ENCODE results near the gene NR1H2. TPM values are rescaled to one million over a fixed set of nuclear protein-coding genes. Genes with fewer than 3 reads are reported as not detected.

The NR1H2 gene
- total RNA-seq, 2 experiments from 2014 or later, result 56.4 to 64.1 TPM

DNA sequence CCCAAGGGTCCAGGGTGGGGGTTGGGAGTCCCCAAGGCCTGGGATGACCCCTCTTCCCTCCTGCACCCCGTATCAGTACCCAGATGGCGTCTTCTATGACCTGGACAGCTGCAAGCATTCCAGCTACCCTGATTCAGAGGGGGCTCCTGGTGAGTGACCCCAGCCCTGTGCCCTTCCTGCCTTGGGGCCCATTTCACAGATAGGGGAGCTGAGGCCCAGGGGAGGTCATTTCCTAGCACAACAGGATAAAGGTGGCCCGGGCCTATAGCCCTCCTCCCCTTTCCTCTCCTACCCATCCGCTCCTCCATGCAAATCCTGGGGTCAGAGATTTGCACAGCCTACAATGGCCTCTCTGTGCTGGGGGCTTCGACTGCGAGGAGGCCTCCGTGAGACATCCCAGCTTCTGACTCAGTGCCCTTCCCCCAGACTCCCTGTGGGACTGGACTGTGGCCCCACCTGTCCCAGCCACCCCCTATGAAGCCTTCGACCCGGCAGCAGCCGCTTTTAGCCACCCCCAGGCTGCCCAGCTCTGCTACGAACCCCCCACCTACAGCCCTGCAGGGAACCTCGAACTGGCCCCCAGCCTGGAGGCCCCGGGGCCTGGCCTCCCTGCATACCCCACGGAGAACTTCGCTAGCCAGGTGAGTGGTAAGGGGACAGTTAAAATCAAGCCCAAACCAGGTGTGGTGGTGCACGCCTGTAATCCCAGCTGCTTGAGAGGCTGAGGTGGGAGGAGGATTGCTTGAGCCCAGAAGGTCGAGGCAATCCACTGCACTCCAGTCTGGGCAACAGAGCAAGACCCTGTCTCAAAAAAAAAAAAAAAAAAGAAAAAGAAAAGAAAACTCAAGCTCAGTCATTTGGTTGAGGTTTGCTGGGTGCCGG lies 46.4 kb downstream of the NR1H2 start:
- no peaks in the 10 kb centered on the region for H3K9me3 Mint-ChIP-seq (ENCODE audit: insufficient read depth)
- H3K27me3 Mint-ChIP-seq (ENCODE audit: low read depth), result peaks cover 12% of the 10 kb centered on the region
- DNase-seq, result no peak
- peaks cover 5% of the 10 kb centered on the region for H3K36me3 Mint-ChIP-seq (ENCODE audit: low read depth)
- ChIA-PET POLR2A (interaction anchor here (0.5 kb wide), 1 partner anchor 373 kb away, joined by 3 read pairs; no protein-coding TSS in a partner anchor), CTCF (no interaction called here)
- H3K4me1 Mint-ChIP-seq (ENCODE audit: low read depth), result peaks cover 15% of the 10 kb centered on the region
- no peak overlapping the region for H3K27ac Mint-ChIP-seq
- no peak for ATAC-seq
- H3K4me3 Mint-ChIP-seq, result no peak overlapping the region

DNA sequence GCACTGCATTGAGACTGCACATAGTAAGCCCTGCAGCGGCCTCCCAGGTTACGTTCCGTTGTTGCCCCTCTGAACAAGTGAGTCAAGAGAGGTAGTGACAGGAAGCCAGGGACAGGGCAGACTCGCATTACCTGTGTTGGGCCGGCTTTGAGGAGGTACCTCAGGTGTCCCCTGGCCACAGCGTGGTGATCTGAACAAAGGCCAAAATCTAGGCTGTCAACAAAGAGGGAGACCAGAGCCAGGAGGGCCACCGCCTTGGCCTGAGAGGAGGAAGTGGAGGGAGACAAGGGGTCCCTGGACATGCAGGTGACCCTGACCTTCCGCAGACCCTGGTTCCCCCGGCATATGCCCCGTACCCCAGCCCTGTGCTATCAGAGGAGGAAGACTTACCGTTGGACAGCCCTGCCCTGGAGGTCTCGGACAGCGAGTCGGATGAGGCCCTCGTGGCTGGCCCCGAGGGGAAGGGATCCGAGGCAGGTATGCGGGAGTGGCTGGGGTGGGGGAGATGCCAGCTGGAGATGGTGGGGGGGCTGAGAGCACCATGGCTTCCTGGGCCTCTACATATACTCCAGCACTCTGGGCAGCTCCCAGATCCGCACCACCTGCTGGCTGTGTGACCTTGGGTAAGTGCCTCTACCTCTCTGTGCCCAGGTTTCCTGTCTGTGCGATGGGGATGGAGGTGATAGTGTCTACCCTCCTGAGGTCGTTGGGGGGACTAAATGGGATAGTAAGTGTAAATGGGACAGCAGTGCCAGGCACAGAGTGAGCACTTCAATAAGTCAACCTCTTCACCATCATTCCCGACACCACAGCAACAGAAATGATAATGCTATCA lies 47.2 kb downstream of the NR1H2 start:
- Mint-ChIP-seq H3K27ac (no peak overlapping the region), H3K4me3 (no peak overlapping the region), H3K36me3 (ENCODE audit: low read depth) (peaks cover 5% of the 10 kb centered on the region), H3K4me1 (ENCODE audit: low read depth) (peaks cover 15% of the 10 kb centered on the region), H3K27me3 (ENCODE audit: low read depth) (peaks cover 12% of the 10 kb centered on the region), H3K9me3 (ENCODE audit: insufficient read depth) (no peaks in the 10 kb centered on the region)
- ChIA-PET CTCF (no interaction called here), POLR2A (no interaction called here)
- ATAC-seq (no peak), DNase-seq (no peak)

DNA sequence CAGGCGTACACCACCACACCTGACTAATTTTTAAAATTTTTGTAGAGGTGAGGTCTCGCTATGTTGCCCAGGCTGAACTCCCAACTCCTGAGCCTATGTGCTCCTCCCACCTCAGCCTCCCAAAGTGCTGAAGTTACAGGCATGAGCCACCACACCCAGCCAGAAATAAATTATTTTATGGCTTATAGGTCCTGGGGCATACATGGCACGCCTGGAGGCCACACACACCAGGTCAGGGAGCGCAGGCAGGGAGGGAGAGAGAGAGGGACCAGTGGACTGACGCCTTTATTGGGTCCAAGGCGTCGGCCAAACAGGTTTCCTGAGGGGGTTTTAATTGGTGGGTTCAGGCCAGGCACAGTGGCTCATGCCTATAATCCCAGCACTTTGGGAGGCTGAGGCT lies 49.3 kb downstream of the NR1H2 start:
- POLR2A ChIA-PET, result no interaction called here
- Mint-ChIP-seq H3K36me3 (ENCODE audit: low read depth) (no peaks in the 10 kb centered on the region), H3K9me3 (ENCODE audit: insufficient read depth) (no peaks in the 10 kb centered on the region), H3K4me1 (ENCODE audit: low read depth) (no peaks in the 10 kb centered on the region), H3K27ac (no peak overlapping the region), H3K4me3 (no peak overlapping the region), H3K27me3 (ENCODE audit: low read depth) (peaks cover 9% of the 10 kb centered on the region)
- DNase-seq (no peak), ATAC-seq (no peak)
- CTCF ChIA-PET, result no interaction called here

DNA sequence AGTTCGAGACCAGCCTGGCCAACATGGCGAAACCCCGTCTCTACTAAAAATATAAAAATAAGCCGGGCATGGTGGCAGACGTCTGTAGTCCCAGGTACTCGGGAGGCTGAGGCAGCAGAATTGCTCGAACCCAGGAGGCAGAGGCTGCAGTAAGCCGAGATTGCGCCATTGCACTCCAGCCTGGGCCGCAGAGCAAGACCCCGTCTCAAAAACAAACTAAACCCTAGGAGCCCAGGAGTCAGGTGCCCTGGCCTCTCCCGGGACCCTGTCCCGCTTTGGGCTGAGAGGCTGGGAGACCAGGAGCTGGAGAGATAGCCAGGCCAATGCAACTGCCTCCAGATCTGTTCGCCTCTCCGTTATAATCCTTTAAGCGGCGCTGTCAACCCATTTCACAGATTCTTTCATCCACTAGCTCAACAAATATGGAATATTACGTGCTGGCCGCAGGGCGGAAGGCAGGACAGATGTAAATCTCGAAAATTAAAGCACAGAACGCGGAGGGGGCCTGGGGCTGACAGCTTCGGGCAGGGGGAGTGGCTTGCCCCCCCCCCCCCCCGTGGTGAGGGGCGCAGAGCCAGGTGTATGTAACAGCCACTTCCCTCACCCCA lies 51.2 kb downstream of the NR1H2 start:
- no peak for DNase-seq
- H3K4me3 Mint-ChIP-seq, result no peak overlapping the region
- ATAC-seq, result no peak
- ChIA-PET POLR2A (interaction anchor here (0.6 kb wide), 1 partner anchor 15 kb away, joined by 4 read pairs; no protein-coding TSS in a partner anchor), CTCF (interaction anchor here (1.5 kb wide), 1 partner anchor 70 kb away, joined by 7 read pairs; no protein-coding TSS in a partner anchor)
- no peaks in the 10 kb centered on the region for H3K36me3 Mint-ChIP-seq (ENCODE audit: low read depth)
- H3K4me1 Mint-ChIP-seq (ENCODE audit: low read depth), result peaks cover 10% of the 10 kb centered on the region
- H3K27me3 Mint-ChIP-seq (ENCODE audit: low read depth), result peaks cover 13% of the 10 kb centered on the region
- H3K27ac Mint-ChIP-seq, result no peak overlapping the region
- no peaks in the 10 kb centered on the region for H3K9me3 Mint-ChIP-seq (ENCODE audit: insufficient read depth)

DNA sequence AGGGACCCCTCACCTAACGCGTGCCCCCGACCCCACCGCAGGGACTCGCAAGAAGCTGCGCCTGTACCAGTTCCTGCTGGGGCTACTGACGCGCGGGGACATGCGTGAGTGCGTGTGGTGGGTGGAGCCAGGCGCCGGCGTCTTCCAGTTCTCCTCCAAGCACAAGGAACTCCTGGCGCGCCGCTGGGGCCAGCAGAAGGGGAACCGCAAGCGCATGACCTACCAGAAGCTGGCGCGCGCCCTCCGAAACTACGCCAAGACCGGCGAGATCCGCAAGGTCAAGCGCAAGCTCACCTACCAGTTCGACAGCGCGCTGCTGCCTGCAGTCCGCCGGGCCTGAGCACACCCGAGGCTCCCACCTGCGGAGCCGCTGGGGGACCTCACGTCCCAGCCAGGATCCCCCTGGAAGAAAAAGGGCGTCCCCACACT lies 51.8 kb downstream of the NR1H2 start:
- ATAC-seq, result no peak
- H3K27ac Mint-ChIP-seq, result no peak overlapping the region
- DNase-seq, result peak; percentile 40
- no peaks in the 10 kb centered on the region for H3K36me3 Mint-ChIP-seq (ENCODE audit: low read depth)
- peaks cover 10% of the 10 kb centered on the region for H3K4me1 Mint-ChIP-seq (ENCODE audit: low read depth)
- peaks cover 15% of the 10 kb centered on the region for H3K27me3 Mint-ChIP-seq (ENCODE audit: low read depth)
- peak overlapping the region; percentile 36 for H3K4me3 Mint-ChIP-seq
- POLR2A ChIA-PET, result interaction anchor here (0.9 kb wide), 1 partner anchor 15 kb away, joined by 3 read pairs; no protein-coding TSS in a partner anchor
- CTCF ChIA-PET, result interaction anchor here (1.5 kb wide), 1 partner anchor 70 kb away, joined by 7 read pairs; no protein-coding TSS in a partner anchor
- H3K9me3 Mint-ChIP-seq (ENCODE audit: insufficient read depth), result no peaks in the 10 kb centered on the region

DNA sequence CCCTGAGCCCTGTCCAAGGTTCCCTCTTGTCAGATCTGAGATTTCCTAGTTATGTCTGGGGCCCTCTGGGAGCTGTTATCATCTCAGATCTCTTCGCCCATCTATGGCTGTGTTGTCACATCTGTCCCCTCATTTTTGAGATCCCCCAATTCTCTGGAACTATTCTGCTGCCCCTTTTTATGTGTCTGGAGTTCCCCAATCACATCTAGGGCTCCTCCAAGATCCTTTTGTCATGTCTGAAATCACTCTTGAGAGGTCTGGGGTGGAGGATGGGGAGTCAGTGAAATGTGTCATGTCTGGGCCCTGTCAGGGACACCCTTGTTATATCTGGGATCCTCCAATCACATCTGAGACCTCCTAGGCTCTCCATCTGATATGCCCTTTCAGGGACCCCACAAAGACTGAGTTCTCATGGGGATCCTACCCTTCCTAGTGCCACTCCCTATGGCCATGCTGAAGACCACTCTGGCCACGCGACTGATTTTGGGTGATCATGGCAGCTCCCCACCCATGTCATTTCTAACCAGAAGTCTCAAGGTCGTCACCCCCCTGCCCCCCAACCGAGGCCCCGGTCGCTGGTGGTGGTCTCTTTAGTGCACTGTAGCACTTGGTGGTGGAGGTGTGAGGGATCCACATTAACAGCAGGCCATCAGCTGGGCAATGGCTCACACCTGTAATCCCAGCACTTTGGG lies 52.7 kb downstream of the NR1H2 start:
- ATAC-seq, result no peak
- CTCF ChIA-PET, result interaction anchor here (1.1 to 1.6 kb wide), 2 partner anchors 9 to 60 kb away, joined by 3 read pairs; no protein-coding TSS in a partner anchor
- Mint-ChIP-seq H3K27ac (no peak overlapping the region), H3K36me3 (ENCODE audit: low read depth) (no peaks in the 10 kb centered on the region), H3K9me3 (ENCODE audit: insufficient read depth) (no peaks in the 10 kb centered on the region), H3K4me3 (no peak overlapping the region), H3K4me1 (ENCODE audit: low read depth) (peaks cover 10% of the 10 kb centered on the region), H3K27me3 (ENCODE audit: low read depth) (peaks cover 21% of the 10 kb centered on the region)
- POLR2A ChIA-PET, result interaction anchor here (0.9 kb wide), 1 partner anchor 14 kb away, joined by 3 read pairs; no protein-coding TSS in a partner anchor
- DNase-seq, result no peak

DNA sequence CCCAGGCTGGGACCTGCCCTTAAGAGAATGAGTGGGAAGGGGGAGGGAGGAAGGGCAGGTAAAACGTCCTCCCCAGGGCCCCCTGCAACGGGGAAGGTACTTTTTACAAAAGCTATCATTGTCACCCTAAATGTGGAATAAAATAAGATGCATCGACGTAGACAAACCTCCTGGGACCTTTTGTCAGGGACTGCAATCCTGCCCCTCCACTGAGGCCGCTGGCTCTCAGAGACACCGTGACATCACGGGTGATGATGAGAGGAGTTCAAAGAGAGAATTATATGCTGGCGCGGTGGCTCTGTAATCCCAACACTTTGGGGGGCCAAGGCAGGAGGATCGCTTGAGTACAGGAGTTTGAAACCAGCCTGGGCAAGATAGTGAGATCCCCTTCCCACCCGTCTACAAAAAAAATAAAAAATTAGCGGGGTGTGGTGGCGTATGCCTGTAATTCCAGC lies 54.7 kb downstream of the NR1H2 start:
- no peaks in the 10 kb centered on the region for H3K9me3 Mint-ChIP-seq (ENCODE audit: insufficient read depth)
- H3K4me1 Mint-ChIP-seq (ENCODE audit: low read depth), result peaks cover 10% of the 10 kb centered on the region
- CTCF ChIA-PET, result no interaction called here
- no peak for ATAC-seq
- no peak for DNase-seq
- peak overlapping the region; percentile 84 for H3K4me3 Mint-ChIP-seq
- H3K27me3 Mint-ChIP-seq (ENCODE audit: low read depth), result peaks cover 21% of the 10 kb centered on the region
- H3K36me3 Mint-ChIP-seq (ENCODE audit: low read depth), result no peaks in the 10 kb centered on the region
- POLR2A ChIA-PET, result no interaction called here
- H3K27ac Mint-ChIP-seq, result no peak overlapping the region

DNA sequence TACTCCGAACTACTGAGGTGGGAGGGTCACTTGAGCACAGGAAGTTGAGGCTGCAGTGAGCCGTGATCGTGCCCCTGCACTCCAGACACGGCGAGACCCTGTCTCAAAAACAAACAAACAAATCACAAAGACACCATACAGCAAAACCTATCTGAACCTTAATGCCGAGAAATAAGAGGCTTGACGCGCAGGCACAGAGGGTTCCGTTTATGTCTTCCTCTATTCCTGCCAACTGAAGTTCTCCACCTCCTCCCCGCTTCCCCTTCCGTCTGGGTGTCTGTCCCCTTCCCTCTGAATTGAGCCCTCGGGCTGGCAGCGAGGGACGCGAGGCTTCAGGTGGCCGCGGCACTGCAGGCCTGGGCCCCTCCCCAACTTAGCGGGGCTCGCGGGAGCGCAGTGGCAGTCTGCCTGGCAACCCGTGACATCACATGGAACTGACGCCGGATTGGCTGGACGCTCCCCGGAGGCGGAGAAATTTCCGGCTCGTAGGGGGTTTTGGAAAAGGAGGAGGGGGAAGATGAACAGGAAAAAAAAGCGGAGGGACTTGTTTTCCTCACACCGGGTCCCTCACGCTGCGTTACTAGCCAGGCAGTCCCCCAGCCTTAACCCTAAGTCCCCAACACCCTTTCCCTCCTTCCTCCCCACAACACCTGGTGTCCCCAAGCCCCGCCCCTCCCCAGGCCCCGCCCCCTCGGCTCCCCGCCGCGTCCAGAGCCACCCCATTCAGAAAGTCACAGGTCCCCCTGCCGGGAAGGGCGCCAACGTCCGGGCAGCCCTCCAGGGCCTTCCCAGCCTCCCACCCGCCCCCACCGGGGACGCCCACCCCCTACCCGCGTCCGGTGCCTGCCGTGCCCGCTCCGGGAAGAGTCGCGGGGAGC lies 55.3 kb downstream of the NR1H2 start:
- peak; percentile 97 for ATAC-seq
- POLR2A ChIA-PET, result no interaction called here
- Mint-ChIP-seq H3K9me3 (ENCODE audit: insufficient read depth) (no peaks in the 10 kb centered on the region), H3K4me1 (ENCODE audit: low read depth) (peaks cover 10% of the 10 kb centered on the region), H3K36me3 (ENCODE audit: low read depth) (no peaks in the 10 kb centered on the region), H3K27ac (peak overlapping the region; percentile 86), H3K27me3 (ENCODE audit: low read depth) (peaks cover 22% of the 10 kb centered on the region), H3K4me3 (peak overlapping the region; percentile 84)
- DNase-seq, result peak; percentile 86
- CTCF ChIA-PET, result no interaction called here

DNA sequence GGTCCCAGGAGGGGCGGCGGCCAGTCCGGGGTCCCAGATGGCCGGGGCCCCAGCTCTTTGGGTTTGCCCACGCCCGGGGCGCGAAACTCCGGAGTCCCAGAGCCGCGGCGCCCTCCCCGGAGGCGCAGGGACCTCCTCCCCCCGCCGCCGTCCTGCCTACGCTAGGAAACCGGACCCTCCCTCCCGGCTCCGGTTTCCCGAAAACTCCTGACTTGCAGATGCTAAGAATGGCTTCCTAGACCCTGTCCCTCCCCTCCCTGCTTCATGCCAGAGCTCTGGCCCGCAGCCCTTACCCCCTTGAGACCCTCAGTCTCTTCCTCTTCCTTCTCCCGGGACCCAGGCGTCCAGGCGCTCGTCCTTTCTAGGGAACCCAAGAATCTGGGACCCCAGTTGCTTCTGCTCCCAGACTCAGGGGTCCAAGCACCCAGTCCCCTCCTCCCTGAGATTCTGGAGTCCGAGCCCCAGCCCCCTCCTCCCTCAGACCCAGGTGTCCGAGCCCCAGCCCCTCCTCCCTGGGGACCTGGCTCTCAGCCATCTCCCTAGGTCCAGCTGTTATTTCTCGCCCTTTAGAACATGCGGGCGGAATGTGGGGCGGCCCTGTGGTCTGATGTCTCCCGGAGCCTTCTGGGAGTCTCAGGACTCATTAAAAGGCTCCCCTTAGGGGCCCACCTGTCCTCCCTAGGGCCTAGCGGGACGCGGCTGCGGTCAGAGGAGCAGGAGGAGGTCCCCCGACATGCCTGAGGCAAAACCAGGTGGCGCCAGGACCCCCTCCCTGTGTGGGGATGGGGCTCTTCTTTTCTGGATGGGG lies 56.2 kb downstream of the NR1H2 start, which contains the start of gene MYBPC2:
TSS of gene MYBPC2 (plus strand) at position 672 of the 808 bp plus-strand sequence. CDS start at position 734, 62 bp downstream.
- ChIA-PET CTCF (no interaction called here), POLR2A (no interaction called here)
- ATAC-seq (no peak), DNase-seq (no peak)
- Mint-ChIP-seq H3K4me1 (ENCODE audit: low read depth) (peaks cover 10% of the 10 kb centered on the region), H3K36me3 (ENCODE audit: low read depth) (no peaks in the 10 kb centered on the region), H3K27me3 (ENCODE audit: low read depth) (peaks cover 27% of the 10 kb centered on the region), H3K9me3 (ENCODE audit: insufficient read depth) (no peaks in the 10 kb centered on the region), H3K27ac (peak within 1 kb of the TSS; percentile 86), H3K4me3 (peak within 1 kb of the TSS; percentile 84)
